GM04504 (cell line): ENCODE results near the gene SPATA31C1.
"Not testable (repeated sequence)": the region's sequence is repeated elsewhere in the genome, so short reads cannot be mapped to it uniquely, and the experiment has no call there.

Experiments used
- DNase-seq: peaks from one replicate; pipeline ENCODE4 v3.0.0-alpha.2; 2012; ENCODE audit warnings: low read depth

SPATA31C1 gene

GRCh38 chr9:87917662-87918061, at the start of gene SPATA31C1:
Gene SPATA31C1, plus strand, starts transcription at chr9:87917962.
- DNase-seq, result not testable (repeated sequence)

GRCh38 chr9:87868175-87868574, 49.6 kb upstream of the SPATA31C1 start:
- no peak for DNase-seq

GRCh38 chr9:87868635-87869034, 49.1 kb upstream of the SPATA31C1 start:
- no peak for DNase-seq

GRCh38 chr9:87869082-87869481, 48.7 kb upstream of the SPATA31C1 start:
- no peak for DNase-seq

- no peak for DNase-seq
Observed at GRCh38 chr9:87871425-87872078, 46.2 kb upstream of the SPATA31C1 start.

GRCh38 chr9:87872079-87872624, 45.6 kb upstream of the SPATA31C1 start:
- no peak for DNase-seq

GRCh38 chr9:87873607-87874303, 44.0 kb upstream of the SPATA31C1 start:
- DNase-seq, result no peak

- no peak for DNase-seq
Observed at GRCh38 chr9:87874304-87874623, 43.5 kb upstream of the SPATA31C1 start.

- no peak for DNase-seq
Observed at GRCh38 chr9:87875060-87875459, 42.7 kb upstream of the SPATA31C1 start.

GRCh38 chr9:87875831-87876545, 41.8 kb upstream of the SPATA31C1 start:
- DNase-seq, result no peak

- no peak for DNase-seq
Observed at GRCh38 chr9:87876708-87877107, 41.1 kb upstream of the SPATA31C1 start.

GRCh38 chr9:87878989-87879511, 38.7 kb upstream of the SPATA31C1 start:
- DNase-seq, result peak; percentile 46

- DNase-seq, result no peak
Observed at GRCh38 chr9:87880116-87880515, 37.6 kb upstream of the SPATA31C1 start.

GRCh38 chr9:87880683-87881082, 37.1 kb upstream of the SPATA31C1 start:
- DNase-seq, result no peak

- no peak for DNase-seq
Observed at GRCh38 chr9:87882627-87883026, 35.1 kb upstream of the SPATA31C1 start, which contains the start of gene SPATA31E1. Gene SPATA31E1, plus strand, starts transcription at chr9:87882877. Its CDS starts 15 bp downstream, at chr9:87882892.

- no peak for DNase-seq
Observed at GRCh38 chr9:87883274-87883673, 34.5 kb upstream of the SPATA31C1 start.

GRCh38 chr9:87883990-87884389, 33.8 kb upstream of the SPATA31C1 start:
- DNase-seq, result no peak

- DNase-seq, result no peak
Observed at GRCh38 chr9:87884578-87885459, 32.9 kb upstream of the SPATA31C1 start.

- no peak for DNase-seq
Observed at GRCh38 chr9:87885484-87886189, 32.1 kb upstream of the SPATA31C1 start.

GRCh38 chr9:87886210-87886932, 31.4 kb upstream of the SPATA31C1 start:
- DNase-seq, result no peak
